ELF-1 (cell line): Measurements from ENCODE around the gene MACROD2.
A peak's percentile ranks its signal among the peaks of the same experiment; 100 is the strongest.
"Not testable (repeated sequence)": the region's sequence is repeated elsewhere in the genome, so short reads cannot be mapped to it uniquely, and the experiment has no call there.

Source experiments
- DNase-seq: peaks from one replicate; pipeline ENCODE4 v3.0.0-alpha.2; 2016; ENCODE audit warnings: low read depth, low spot score

Gene MACROD2

GRCh38 chr20:15496501-15497039, 1501.3 kb downstream of the MACROD2 start:
- no peak for DNase-seq

DNA sequence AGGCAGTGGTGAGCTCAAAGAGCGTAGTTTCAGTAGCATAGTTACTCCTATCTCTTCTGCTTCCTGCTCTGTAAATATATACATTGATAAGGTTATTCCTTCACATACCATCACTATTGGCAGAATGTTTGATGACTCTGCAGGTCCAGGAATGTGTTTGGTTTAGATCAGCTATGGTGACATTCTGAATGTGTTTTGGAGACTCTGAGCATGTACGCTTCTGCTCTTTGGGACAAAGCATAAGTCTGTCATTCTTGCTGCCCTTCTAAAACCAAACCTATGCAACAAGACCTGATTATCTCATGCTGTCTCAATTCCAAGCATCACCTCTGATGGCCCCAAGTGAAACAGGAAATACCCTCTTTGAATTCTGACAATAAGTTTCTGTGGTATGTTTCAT, 1503.6 kb downstream of the MACROD2 start:
- no peak for DNase-seq

DNA sequence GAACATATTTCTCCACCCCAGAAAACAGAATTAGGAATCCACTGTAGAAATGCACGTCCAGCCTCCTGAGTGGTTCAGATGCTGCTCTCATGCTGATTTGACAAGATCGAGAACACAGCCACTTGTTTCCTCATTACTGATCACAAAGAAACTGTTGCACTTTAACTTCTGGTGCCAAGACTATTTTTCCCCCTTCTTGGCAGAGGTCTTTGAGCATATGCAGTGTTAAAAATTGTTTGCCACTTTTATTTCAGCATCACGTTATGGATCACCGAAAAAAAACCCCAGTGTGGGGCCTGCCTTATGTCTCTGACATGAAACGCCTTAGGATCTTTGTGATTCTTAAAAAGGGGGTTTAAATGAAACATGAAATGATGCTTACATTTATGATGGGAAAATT, 1511.0 kb downstream of the MACROD2 start:
- no peak for DNase-seq

DNA sequence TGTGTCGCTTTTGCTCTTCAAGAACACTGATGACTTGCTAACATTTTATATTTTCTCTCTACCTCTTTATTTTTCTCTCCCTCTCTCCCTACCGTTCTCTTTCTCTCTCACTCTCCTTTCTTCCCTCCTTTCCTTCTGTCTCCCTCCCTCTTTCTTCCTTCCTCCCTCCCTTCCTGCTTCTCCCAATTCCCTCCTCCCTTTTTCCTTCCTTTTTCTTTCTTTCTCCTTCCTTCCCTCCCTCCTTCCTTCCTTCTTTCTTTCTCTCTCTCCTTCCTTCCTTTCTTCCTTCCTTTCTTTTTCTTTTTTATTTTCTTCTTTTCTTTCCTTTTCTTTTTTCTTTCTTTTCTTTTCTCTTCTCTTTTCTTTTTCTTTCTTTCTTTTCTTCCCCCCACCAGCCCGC, 1511.8 kb downstream of the MACROD2 start:
- no peak for DNase-seq

DNA sequence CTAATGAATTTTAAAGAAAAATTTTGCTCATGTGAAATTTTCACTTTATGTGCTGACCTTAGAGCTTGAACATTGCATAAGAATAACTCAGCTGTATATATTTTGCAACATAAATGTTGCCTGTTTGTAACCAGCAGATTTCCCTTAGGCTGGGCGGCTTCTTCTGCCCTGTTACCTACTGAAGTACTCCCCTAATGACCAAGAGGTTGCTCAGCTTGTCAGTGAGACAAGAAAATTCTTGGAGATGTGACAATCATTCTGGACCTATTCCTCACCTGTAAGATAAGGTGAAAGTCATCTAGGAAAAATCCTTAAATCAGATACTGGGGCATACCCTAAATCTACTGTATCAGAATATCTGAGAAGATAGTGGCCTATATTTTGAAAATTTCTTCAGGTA, 1516.2 kb downstream of the MACROD2 start:
- no peak for DNase-seq

- DNase-seq: no peak
Measured at GRCh38 chr20:15512916-15513315, 1517.6 kb downstream of the MACROD2 start.

DNA sequence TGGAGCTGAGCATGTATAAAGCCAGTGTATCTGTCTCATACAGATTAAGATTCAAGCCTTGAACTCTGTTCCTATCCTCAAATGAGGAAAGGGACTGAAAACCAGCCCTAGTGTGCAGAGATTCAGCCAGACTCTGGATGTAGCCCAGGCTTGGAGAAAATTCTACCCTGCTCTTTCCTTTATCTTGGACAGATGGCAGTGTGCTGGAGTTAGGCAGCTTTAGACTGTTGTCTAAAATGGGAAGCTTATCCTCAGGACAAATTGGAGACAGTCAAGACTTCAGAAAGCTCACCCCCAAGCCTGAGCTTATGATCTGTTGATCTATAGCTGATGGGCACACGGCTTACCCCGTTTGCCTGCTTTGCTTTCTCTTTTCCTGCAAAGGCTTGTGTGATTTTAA, 1520.4 kb downstream of the MACROD2 start:
- no peak for DNase-seq

DNA sequence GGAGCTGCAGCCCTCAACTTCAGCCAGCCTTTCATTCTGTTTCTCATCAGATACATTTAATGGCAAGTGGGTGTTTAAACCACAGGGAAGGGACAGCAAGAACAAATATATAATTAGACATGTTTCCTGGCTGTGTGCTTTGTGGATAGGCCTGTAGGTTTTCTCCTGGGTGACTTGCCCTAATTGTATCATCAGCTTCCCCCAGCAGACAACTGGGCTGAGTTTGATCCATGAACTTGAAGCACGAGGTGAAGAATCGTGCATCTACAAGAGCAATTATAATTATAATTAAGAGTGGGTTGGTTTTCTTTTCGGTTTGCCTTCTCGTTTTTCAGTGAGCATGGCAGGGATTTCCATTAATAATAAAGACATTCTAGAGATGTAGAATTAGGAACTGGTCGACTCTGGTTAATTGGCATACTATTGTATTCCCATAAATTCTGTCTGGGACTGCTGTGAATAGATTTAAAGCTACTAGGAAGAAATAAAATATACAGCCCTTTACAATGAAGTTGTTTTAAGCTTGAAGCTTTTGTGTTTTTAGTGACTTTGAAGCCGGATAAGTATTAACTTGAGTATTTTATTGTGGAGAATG, 1525.7 kb downstream of the MACROD2 start:
- DNase-seq: no peak

DNA sequence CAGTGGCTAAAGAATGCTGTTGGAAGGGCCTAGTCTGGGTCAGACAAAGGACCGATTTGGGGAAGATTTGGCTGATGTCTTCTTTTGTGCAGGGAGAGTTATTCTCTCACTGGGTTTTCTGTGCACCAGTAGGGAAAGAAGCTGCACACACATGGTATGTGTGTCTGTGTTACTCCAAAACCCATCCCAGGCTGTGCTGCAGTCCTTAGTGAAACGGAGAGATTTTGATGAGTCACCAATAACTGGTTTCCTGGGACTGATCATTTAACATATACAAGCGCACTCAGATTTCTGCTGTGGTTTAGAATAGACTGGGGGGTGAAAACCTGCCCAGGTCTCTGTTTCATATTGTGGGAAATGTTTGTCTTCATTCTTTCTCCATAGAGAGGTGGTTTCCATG, 1528.1 kb downstream of the MACROD2 start:
- no peak for DNase-seq

DNA sequence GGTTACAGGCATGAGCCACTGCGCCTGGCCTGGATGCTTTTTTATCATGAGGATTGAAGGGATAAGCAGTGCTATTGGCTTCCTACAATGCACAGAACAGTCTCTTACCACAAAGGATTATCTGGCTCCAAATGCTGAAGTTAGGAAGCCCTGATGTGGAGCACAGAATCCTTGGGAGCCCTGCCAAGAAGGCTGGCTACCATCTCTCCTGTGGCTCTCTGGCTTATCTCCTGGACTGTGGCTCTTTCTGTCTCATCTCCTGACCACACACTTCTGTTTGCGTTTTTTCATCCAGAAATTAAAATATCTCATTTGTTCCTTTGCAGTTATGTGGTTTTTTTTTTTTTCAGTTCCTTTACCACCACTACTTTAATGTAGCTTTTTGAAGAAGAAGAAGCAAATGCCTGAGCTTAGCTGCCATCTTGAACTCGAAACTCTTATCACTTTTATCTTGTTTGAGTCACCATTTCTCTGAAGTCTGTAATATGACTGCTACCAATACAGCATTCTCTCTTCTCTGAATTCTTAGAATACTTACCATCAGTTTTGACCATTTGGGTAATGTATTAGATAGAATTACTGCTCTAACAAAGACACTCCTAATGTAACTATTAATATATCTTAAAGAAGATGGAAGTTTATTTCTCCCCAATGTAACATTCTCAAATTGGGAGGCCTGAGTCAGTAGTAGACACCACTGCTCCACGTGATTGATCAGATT, 1533.2 kb downstream of the MACROD2 start:
- no peak for DNase-seq

DNA sequence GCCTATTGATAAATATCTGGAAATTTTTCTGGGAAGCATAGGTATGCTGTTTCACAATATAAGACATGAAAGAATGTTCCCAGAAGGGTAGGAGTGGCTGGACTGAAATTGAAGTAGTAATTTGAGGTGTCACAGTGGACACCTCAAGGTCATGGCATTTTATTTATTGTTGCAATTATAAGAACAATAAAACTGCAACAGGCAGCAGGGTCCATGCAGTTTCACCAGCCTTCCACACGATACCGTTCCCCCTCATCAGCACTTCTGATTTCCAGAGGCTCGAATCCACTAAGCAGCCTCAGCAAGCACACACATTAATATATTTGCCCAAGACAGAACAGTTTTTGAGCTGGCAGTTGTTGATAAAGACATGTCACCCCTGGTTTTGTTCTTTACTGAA, 1540.5 kb downstream of the MACROD2 start:
- DNase-seq: no peak

DNA sequence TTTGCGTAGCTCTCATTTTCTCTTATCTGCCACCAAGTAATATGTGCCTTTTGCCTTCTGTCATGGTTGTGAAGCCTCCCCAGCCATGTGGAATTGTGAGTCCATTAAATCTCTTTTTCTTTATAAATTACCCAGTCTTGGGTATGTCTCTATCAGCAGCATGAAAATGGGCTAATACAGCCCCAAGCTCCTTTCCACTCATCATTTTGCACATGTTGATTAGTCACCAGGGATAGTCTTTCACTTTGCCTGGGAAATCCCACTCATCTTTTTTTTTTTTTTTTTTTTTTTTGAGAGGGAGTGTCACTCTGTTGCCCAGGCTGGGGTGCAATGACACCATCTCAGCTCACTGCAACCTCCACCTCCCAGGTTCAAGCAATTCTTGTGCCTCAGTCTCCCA, 1541.9 kb downstream of the MACROD2 start:
- not testable (repeated sequence) for DNase-seq

DNA sequence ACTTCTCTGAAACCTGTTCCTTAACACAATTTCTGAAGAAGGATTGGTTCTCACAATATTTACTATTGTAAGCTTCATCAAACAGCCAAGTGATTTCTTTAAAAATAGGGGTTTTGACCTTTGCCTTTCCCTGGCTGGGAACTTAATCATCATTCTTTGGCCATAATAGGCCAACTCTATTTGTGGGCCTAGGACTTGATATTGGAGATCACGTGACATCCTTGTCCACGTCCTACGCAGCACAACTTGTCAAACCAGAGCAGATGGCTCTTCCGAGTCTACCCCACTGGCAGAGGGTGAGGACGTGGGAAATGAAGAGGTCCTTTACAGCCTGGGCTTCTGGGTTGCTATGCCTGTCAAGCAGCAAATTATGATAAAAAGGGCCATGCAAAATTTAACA, 1547.3 kb downstream of the MACROD2 start:
- DNase-seq: no peak

DNA sequence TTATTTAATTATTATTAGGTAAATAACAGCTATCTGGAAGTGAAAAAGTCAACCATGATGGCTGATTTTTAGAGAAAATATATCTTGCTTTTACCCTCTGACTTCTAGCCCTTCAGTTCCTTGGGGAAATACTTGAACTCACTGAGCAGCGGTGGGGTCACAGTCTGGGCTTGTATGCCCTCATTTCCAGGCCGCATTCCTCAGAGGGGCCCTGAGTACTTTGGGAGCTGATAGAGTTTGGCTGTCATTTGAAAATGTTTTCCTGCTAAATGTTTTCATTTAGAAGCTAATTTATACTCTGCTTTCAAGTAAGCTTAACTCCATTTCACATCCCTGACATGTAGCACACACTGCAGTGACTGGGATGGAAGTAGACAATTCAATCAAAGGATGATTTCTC, 1549.4 kb downstream of the MACROD2 start:
- DNase-seq: no peak

GRCh38 chr20:15546525-15547023, 1551.3 kb downstream of the MACROD2 start:
- no peak for DNase-seq

DNA sequence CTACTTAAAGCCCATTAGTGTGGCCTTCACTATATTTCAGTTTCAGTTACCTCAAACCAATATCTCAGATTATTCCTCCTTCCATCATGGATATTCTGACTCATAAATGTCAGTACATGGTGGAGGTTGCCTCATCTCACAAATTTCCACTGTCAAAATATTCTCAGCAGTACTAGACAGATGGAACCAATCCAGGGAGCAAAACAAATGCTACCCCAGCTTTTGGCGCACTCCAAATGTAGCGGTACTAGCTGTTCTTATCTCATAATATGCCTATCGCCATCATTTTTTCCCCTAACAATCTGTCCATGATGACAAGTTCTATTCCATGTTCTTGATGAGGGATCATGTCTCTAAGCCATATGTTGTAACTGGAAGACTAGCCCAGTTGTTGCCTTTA, 1551.8 kb downstream of the MACROD2 start:
- DNase-seq: no peak

DNA sequence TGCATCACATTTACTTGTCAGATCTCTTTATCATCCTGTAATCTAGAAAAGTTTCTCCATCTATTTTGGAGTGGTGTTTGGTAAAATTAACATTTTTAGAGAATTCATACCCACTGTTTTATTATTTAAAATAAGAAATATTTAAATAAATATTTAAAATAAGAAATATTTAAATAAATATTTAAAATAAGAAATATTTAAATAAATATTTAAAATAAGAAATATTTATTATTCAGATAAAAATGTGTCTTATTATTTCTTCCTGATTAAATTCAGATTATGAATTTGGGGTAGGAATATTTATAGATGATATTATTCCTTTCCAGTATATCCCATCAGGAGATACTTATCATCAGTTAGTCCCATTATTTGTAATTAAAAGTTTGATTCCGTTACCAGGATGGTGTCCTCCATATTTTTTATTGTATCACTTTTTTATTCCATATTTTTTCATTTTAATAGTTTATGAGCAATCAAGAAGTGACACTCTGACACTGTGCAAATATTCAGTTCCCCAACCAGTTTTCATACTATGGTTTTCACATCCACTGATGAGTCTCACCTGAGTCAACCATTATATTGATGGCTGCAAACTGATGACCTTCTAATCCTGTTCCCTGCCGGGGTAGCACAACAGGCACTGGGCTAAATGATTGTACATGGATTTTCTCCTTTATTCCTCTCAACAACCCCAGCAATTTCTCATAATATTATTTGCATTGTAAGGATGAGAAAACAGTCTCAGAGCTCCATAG, 1555.0 kb downstream of the MACROD2 start:
- no peak for DNase-seq

GRCh38 chr20:15555913-15556312, 1560.6 kb downstream of the MACROD2 start:
- no peak for DNase-seq

GRCh38 chr20:15556869-15557268, 1561.6 kb downstream of the MACROD2 start:
- no peak for DNase-seq

DNA sequence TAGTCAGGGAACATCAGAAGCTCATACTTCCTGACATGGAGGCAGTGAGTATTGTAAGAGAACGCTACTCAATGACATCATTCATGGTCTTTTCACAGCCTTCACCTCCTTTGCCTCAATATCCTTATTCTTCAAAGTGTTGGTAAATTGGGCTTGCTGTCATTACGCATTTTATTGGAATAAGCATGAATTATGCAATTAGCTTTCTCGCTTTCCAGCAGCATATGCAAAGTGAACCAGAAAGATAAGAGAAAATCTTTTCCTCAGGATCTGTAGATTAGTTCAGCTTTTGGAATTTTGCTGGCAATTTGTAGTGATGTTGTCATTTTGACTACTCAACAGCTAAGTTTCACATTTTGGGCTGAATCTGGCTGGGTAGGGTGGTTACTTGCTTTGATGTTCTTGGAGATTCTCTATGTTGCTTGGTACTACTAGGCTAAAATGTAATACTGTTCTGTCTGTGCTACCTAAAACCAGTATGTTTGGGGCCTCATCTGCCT, 1565.8 kb downstream of the MACROD2 start:
- no peak for DNase-seq

GRCh38 chr20:15561707-15562404, 1566.5 kb downstream of the MACROD2 start:
- DNase-seq: peak; percentile 25

DNA sequence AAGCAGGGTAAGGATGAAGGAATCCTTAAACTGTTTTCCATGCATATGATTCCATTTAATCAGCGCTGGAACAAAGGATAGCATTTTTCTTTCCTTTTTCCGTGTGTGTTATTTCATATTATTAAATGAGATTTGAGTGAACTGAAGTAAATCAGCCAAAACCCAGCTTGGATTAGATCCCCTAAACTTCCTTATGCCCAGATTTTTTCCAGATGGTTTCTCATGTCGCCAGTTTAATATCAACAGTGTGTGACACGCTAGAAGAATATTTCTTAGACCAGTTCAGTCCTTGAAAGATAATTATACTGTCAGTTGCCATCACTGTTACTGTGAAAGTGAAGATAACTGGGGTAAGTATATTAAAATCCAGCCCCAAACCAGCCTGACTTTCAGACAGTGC, 1568.5 kb downstream of the MACROD2 start:
- DNase-seq: no peak
